ENCODE data around the gene TMEM223. TPM values are rescaled to one million over a fixed set of nuclear protein-coding genes. Genes with fewer than 3 reads are reported as not detected.
"Not testable (repeated sequence)": the region's sequence is repeated elsewhere in the genome, so short reads cannot be mapped to it uniquely, and the experiment has no call there.

The TMEM223 gene
- total RNA-seq, 6 experiments from 2014 or later: 6.6 to 26.4 (median 8.2) TPM

DNA sequence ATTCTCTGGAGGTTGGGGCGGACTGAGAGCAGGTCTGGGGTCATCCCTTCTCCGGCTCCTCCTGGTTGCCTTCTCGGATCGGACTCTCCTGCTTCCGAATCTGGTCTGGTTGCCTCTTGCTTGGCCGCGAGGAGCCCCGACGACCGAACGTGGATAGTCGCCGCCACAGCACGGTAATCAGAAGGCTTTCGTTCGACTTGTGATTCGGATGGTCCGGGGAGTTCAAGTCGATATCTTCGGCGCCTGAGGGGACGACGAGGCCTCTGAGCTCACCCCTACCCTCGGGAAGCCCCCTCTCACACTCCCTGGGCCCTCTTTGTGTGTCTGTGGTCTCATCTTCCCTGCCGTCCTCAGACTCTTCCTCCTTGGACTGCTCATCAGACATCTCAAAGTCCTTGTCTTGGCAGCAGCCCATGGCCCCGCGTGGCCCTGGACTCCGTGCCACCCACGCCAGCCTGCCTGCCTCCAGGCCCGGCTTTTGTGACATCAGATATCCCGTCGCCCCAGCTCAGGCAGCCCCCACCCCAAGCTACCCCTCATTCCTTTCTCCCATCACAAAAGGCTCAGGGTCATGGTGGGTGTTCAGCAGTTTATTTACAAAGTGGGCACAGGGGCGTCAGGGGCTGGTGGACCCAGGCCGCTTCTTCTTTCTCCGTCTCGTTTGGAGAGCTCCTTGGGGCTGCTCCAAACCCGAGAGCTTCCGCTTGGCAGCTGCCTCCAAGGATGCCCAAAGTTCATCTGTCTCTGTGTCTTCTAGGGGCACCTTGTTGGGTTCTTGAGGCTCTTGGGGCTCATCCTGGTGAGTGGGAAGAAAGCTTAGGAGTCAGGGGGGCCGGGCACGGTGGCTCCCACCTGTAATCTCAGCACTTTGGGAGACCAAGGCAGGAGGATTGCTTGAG lies 40.8 kb upstream of the TMEM223 start, which contains the start of gene TEX54:
TSS of gene TEX54 (minus strand) at position 506 of the 899 bp plus-strand sequence.
- intact Hi-C loops (cut with DNase I): no loop called here
- no peaks in the 10 kb centered on the region for H3K27me3 ChIP-seq
- peak within 1 kb of the TSS; percentile 80 to 99 (median 80) for H3K4me3 ChIP-seq
- peaks cover 0 to 28% (median 9%) of the 10 kb centered on the region in 4 donors for H3K36me3 ChIP-seq
- no peaks in the 10 kb centered on the region for H3K9me3 ChIP-seq
- DNase-seq (peak; percentile 52 to 70 (median 62)), ATAC-seq (peak; percentile 8 to 27 (median 20))
- WGBS (ENCODE audit: insufficient coverage, low coverage, low lambda C conversion rate, missing lambda C conversion rate): 6% methylated on average over 29 of the region's 40 CpGs
- H3K27ac ChIP-seq: peak within 1 kb of the TSS; percentile 84 to 90 (median 88)
- no peak for TF ChIP-seq POLR2A (IDR thresholded peaks at IDR 0.05)
- TF ChIP-seq, protein P1, sequence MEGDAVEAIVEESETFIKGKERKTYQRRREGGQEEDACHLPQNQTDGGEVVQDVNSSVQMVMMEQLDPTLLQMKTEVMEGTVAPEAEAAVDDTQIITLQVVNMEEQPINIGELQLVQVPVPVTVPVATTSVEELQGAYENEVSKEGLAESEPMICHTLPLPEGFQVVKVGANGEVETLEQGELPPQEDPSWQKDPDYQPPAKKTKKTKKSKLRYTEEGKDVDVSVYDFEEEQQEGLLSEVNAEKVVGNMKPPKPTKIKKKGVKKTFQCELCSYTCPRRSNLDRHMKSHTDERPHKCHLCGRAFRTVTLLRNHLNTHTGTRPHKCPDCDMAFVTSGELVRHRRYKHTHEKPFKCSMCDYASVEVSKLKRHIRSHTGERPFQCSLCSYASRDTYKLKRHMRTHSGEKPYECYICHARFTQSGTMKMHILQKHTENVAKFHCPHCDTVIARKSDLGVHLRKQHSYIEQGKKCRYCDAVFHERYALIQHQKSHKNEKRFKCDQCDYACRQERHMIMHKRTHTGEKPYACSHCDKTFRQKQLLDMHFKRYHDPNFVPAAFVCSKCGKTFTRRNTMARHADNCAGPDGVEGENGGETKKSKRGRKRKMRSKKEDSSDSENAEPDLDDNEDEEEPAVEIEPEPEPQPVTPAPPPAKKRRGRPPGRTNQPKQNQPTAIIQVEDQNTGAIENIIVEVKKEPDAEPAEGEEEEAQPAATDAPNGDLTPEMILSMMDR (IDR thresholded peaks at IDR 0.05): no peak
- H3K4me1 ChIP-seq: peaks cover 0 to 29% (median 9%) of the 10 kb centered on the region in 4 donors

DNA sequence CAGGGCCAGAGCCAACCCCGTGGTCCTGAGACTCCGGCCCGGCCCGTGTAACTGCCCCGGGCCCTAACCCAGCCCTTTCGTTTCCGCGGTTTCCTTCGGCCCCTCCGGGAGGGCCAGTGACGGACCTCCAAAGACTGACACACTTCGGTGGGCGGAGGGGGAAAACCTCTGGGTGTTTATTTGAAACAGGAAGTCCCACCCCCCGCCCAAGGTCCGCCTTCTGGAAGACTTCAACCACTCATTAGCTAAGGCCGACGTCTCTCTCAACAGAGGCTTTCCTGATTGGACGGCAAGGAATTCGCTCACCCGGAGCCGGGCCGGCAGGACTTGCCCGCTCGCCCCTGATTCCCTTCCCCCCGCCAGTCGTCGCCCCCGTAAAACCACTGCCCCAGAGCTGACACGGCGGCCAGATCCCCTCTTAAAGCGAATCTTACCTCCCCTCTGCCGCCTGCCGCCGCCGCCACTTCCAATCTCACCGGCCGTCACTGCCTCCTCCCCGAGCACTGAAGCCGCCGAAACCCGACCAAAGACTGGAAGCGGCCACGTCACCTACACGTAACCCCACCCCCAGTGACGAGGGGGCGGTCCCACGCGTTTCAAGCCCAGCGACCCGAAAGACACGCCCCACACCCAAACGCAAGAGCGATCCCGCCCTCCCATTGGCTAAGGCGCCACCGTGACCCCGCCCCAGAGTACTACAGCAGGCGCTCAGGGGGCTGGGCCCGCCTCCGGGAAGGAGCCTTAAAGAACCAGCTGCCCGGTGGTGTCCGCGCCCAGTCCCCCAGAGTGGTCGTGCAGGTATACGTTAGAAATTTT lies 39.9 kb upstream of the TMEM223 start, which contains the start of gene STX5:
TSS of gene STX5 (minus strand) at position 532 of the 816 bp plus-strand sequence. CDS start 808 bp downstream, outside the sequence.
- H3K4me3 ChIP-seq: peak within 1 kb of the TSS; percentile 80 to 99 (median 80)
- H3K36me3 ChIP-seq: peaks cover 0 to 33% (median 13%) of the 10 kb centered on the region in 4 donors
- no peaks in the 10 kb centered on the region for H3K9me3 ChIP-seq
- peak within 1 kb of the TSS; percentile 84 to 90 (median 88) for H3K27ac ChIP-seq
- TF ChIP-seq POLR2A (IDR thresholded peaks at IDR 0.05): peak; percentile 80
- TF ChIP-seq, protein P1 (IDR thresholded peaks at IDR 0.05): no peak
- peak; percentile 99 to 100 (median 100) for DNase-seq
- peaks cover 0 to 29% (median 9%) of the 10 kb centered on the region in 4 donors for H3K4me1 ChIP-seq
- intact Hi-C loops (cut with DNase I): no loop called here
- no peaks in the 10 kb centered on the region for H3K27me3 ChIP-seq
- 2% methylated on average over 22 of the region's 65 CpGs for WGBS (ENCODE audit: insufficient coverage, low coverage, low lambda C conversion rate, missing lambda C conversion rate)
- ATAC-seq: peak; percentile 96 to 98 (median 98)

DNA sequence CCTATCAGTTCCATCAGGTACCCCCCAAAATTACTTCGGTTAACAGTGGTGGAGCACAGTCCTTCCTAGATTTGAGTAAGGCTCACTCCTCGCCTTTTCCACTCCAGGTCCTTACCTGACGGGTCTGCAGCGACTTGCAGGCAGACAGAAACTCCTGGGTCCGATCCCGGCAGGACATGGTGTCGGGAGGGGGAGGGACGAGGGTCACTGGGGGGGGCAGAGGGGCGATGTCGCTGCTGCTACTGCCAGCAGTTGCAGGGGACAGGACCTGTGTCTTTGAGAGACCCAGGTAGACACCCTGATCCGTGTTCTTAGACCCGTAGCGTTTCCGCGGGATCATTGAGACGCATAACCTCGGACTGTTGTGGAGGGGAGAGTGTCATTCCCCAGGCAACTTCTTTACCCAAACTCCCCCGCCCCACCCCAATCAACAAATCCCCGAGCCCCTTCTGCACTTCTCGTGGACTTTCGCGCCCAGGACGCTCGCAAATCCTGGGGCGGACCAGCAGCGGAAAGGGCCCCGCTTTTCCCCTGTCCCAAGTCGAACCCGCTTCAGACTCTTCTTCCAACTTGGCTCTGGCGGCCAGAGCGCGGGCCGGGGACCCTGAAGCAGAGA lies 39.2 kb upstream of the TMEM223 start:
- Histone ChIP-seq H3K27me3 (no peaks in the 10 kb centered on the region), H3K36me3 (peaks cover 0 to 38% (median 16%) of the 10 kb centered on the region in 4 donors), H3K27ac (peak overlapping the region; percentile 84 to 90 (median 88)), H3K9me3 (no peaks in the 10 kb centered on the region), H3K4me1 (peaks cover 0 to 29% (median 9%) of the 10 kb centered on the region in 4 donors), H3K4me3 (peak overlapping the region; percentile 80 to 99 (median 80))
- TF ChIP-seq POLR2A (IDR thresholded peaks at IDR 0.05): no peak
- TF ChIP-seq, protein P1 (IDR thresholded peaks at IDR 0.05): no peak
- ATAC-seq: no peak
- 1% methylated on average over 23 of the region's 33 CpGs for WGBS (ENCODE audit: insufficient coverage, low coverage, low lambda C conversion rate, missing lambda C conversion rate)
- no peak for DNase-seq
- intact Hi-C loops (cut with DNase I): no loop called here

DNA sequence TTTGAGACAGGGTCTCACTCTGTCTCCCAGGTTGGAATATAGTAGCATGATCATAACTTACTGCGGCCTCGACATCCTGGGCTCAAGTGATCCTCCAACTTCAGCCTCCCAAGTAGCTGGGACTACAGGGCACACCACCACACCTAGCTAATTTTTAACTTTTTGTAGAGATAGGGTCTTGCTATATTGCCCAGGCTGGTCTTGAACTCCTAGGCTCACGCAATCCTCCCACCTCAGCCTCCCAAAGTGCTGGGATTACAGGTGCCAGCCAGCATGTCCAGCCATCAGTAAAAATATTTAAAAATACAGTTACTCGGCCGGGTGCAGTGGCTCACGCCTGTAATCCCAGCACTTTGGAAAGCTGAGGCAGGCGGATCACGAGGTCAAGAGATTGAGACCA lies 36.3 kb upstream of the TMEM223 start:
- H3K27me3 ChIP-seq; ATAC-seq; H3K9me3 ChIP-seq; H3K27ac ChIP-seq; DNase-seq; intact Hi-C loops (cut with DNase I); H3K4me3 ChIP-seq: not testable (repeated sequence)
- H3K36me3 ChIP-seq: peaks cover 9 to 48% (median 31%) of the 10 kb centered on the region in 4 donors
- 98% methylated on average over 5 of the region's 8 CpGs for WGBS (ENCODE audit: insufficient coverage, low coverage, low lambda C conversion rate, missing lambda C conversion rate)
- peaks cover 0 to 20% (median 6%) of the 10 kb centered on the region in 4 donors for H3K4me1 ChIP-seq
